HL-60/S4 treated with phorbol 12-myristate 13-acetate at 8.2 ng/mL for 4 days and 3 days (cell line): ENCODE measurements around the gene CMC4.

ENCODE experiments used
- in situ Hi-C: fragments of 300-500 bp; cut with MboI; formaldehyde crosslinking; loops from 2 replicates; pipeline ENCODE4 v1.15.0; 2022; ENCODE audit warnings: low sequenced_read_pairs

Gene CMC4

GRCh38 chrX:155070975-155071693 lies at the start of gene CMC4, which contains the start of the genes BRCC3 and MTCP1:
CMC4 (minus strand) TSS chrX:155071136; CDS start chrX:155064023, 7,113 bp downstream.
BRCC3 (plus strand) TSS chrX:155071508; CDS start chrX:155071528, 20 bp downstream.
MTCP1 (minus strand) TSS chrX:155071136; CDS start chrX:155066010, 5,126 bp downstream.
- in situ Hi-C loops = no loop called here

GRCh38 chrX:155115174-155115819 lies 44.4 kb upstream of the CMC4 start:
- in situ Hi-C loops = no loop called here

- in situ Hi-C loops = no loop called here
Measured at GRCh38 chrX:155113097-155113496, 42.2 kb upstream of the CMC4 start.

GRCh38 chrX:155112171-155112570 lies 41.2 kb upstream of the CMC4 start:
- in situ Hi-C loops = no loop called here

DNA sequence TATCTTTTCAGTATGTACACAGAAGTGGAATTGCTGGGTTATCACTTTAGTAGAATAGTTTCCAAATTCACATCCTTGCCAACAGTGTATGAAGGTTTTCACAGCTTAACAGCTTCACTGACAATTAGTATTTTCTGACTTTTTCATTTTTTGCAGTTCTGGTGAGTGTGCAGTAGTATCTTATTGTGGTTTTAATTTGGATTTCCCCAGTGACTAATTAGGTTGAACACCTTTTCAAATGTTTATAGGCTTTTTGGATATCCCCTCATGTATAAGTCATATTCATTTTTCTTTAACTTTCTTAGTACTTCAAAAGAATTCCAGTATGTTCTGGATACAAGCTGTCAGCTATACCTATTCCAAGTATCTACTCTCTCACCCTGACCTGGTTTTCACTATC lies 37.5 kb upstream of the CMC4 start:
- in situ Hi-C loops = no loop called here

- in situ Hi-C loops = no loop called here
Measured at GRCh38 chrX:155105919-155106318, 35.0 kb upstream of the CMC4 start.

GRCh38 chrX:155094468-155095061 lies 23.6 kb upstream of the CMC4 start:
- in situ Hi-C loops = no loop called here

GRCh38 chrX:155086961-155087735 lies 16.2 kb upstream of the CMC4 start:
- in situ Hi-C loops = no loop called here

DNA sequence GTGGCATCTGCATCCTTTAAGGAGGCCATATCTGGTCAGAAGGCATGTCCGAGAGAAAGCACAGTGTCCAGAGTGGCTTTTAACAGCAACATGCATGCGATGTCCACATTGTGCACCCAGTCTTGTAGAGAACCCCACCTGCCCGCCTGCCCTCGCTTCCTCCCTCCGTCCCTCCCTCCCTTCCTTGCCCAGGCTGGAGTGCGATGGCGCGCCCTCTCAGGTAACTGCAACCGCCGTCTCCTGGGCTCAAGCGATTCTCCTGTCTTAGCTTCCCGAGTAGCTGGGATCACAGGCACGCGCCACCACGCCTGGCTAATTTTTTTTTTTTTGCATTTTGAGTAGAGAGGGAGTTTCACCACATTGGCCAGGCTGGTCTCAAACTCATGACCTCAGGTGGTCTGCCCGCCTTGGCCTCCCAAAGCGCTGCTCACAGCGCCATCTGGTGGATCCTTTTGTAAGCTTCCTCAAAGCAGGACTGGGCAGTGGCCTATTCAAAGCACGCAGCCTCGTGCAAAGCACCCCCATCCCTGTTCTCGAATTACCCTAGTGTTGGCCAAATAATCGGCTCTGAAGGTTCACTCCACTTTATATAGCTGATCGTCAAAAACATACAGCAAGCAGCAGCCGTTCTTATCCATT lies 15.4 kb upstream of the CMC4 start:
- in situ Hi-C loops = no loop called here

DNA sequence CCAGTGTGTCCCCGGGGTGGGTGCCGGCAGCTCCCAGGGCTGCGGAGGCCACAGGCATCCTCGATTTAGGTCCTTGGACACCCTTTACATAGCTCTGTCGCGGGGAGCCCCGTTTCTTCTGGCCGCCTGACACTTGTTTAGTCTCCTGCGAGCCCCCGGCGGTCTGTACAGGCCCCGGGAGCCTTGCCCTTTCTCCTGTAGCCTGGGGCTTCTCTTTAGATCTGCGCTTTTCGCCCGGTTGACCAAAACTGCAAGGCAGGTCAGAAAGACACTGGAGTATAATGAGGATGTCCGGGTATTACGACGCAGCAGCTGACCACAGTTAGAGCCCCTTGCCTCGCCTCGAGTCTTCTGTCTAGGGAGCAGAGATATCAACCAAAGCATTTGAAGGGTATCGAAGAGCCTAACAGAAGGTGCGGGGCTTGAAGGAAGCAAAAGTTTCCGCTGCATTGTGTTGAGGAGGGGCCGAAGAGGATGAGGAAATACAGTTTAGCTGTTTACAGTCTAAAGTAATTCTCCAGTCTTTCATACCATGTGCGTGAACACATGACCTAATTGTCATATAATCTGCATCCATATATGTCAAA lies 851 bp upstream of the CMC4 start:
- in situ Hi-C loops = no loop called here

DNA sequence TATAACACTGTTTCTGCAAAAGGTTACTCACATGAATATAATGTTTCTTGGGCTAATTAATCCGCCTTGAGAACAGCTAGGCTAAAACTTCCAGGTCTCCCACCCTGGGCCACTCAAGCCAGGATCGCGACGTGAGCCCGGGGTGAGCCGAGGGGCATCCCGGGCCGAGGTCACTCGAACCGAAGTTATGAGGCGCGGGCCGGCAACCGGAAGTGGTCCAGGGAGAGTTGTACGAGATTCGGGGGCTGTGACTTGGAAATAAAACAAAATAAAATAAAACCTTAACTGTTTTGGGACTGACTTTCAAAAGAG lies 317 bp downstream of the CMC4 start:
- in situ Hi-C loops = no loop called here

DNA sequence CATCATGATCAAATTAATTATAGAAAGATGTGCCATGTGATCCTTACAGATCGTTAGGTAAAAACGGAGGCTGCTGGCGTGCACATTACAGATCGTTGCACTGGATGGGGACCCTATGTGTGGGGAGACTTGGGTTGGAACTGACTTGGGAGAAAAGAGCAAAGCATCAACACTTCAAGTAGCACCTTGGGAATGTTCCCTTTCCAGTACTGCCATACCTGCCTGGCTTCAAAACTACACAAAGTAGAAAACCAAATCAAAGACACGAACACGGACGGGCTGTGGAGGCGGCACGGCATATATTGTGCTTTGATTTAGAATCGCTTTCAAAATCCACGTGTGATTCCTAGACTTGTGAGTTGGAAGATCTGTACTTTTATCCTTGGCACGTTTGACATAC lies 898 bp downstream of the CMC4 start:
- in situ Hi-C loops = no loop called here

- in situ Hi-C loops = no loop called here
Measured at GRCh38 chrX:155069414-155069813, 1.5 kb downstream of the CMC4 start.

DNA sequence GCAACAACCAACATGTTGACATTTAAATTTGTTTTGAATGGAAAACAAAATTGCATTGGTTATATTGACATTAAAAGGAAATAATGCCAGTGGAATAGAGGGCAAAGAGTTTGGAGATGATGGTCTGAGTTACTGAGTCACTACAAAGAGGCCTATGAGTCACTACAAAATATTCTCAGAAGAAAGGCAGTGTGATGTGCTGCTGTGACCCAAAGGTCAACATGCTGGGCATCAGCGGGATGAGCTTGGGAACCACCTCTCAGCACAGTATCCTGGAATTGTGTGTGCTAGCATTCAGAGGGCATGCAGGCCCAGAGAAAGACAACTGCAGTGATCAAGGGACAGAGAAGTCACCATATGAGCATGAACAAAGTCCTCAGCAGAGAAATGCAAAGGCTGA lies 2.8 kb downstream of the CMC4 start:
- in situ Hi-C loops = no loop called here

GRCh38 chrX:155065035-155065734 lies 5.8 kb downstream of the CMC4 start:
- in situ Hi-C loops = no loop called here

- in situ Hi-C loops = no loop called here
Measured at GRCh38 chrX:155061760-155062159, 9.2 kb downstream of the CMC4 start.

- in situ Hi-C loops = no loop called here
Measured at GRCh38 chrX:155056877-155057792, 13.8 kb downstream of the CMC4 start.

- in situ Hi-C loops = no loop called here
Measured at GRCh38 chrX:155056471-155056870, 14.5 kb downstream of the CMC4 start.

DNA sequence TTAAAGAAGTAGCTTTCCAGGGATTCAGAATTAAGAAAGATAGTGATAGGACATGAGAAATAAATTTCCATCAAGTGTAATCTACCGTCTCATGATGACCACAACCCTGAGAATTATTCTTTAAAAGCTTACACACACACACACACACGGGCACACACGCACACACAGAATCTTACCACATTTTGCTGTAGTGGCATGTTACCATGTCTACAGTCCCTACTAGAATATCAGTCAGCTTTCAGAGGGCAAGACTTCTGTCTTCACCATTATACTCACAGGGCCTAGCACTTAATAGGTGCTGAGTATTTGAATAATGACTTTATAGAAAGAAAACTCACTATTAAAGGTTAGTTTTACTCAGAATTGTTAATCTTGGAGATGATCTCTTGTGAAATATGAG lies 15.4 kb downstream of the CMC4 start:
- in situ Hi-C loops = no loop called here
